ENCODE data around the gene ANKRD31.
"Not testable (repeated sequence)": the region's sequence is repeated elsewhere in the genome, so short reads cannot be mapped to it uniquely, and the experiment has no call there.

Gene ANKRD31

GRCh38 chr5:75156585-75156984, 80.1 kb downstream of the ANKRD31 start:
- Histone ChIP-seq H3K4me3 (ENCODE audit: extremely low read depth, insufficient read depth, low read length, poor library complexity, severe bottlenecking) (no peak overlapping the region), H3K4me1 (ENCODE audit: control insufficient read depth, insufficient read depth, low read length, poor library complexity, severe bottlenecking) (no peaks in the 10 kb centered on the region), H3K9me3 (ENCODE audit: control insufficient read depth, low read length) (peaks cover 5% of the 10 kb centered on the region), H3K36me3 (ENCODE audit: control insufficient read depth, insufficient read depth, low read length) (no peaks in the 10 kb centered on the region), H3K27ac (ENCODE audit: low read depth, low read length, severe bottlenecking) (no peak overlapping the region)

GRCh38 chr5:75152860-75153259, 83.8 kb downstream of the ANKRD31 start:
- no peak overlapping the region for H3K27ac ChIP-seq (ENCODE audit: low read depth, low read length, severe bottlenecking)
- no peaks in the 10 kb centered on the region for H3K4me1 ChIP-seq (ENCODE audit: control insufficient read depth, insufficient read depth, low read length, poor library complexity, severe bottlenecking)
- no peaks in the 10 kb centered on the region for H3K36me3 ChIP-seq (ENCODE audit: control insufficient read depth, insufficient read depth, low read length)
- no peak overlapping the region for H3K4me3 ChIP-seq (ENCODE audit: extremely low read depth, insufficient read depth, low read length, poor library complexity, severe bottlenecking)
- no peaks in the 10 kb centered on the region for H3K9me3 ChIP-seq (ENCODE audit: control insufficient read depth, low read length)

GRCh38 chr5:75148051-75148450, 88.6 kb downstream of the ANKRD31 start:
- Histone ChIP-seq H3K9me3 (ENCODE audit: control insufficient read depth, low read length) (no peaks in the 10 kb centered on the region), H3K4me1 (ENCODE audit: control insufficient read depth, insufficient read depth, low read length, poor library complexity, severe bottlenecking) (no peaks in the 10 kb centered on the region), H3K27ac (ENCODE audit: low read depth, low read length, severe bottlenecking) (no peak overlapping the region), H3K36me3 (ENCODE audit: control insufficient read depth, insufficient read depth, low read length) (no peaks in the 10 kb centered on the region), H3K4me3 (ENCODE audit: extremely low read depth, insufficient read depth, low read length, poor library complexity, severe bottlenecking) (no peak overlapping the region)
- 100% methylated on average over 1 of the region's 2 CpGs; no CpG with 5 or more reads in 1 of the 2 experiments for WGBS, 2 experiments (ENCODE audit: insufficient coverage in 2 of 2)

- H3K27ac ChIP-seq (ENCODE audit: low read depth, low read length, severe bottlenecking): no peak overlapping the region
- H3K4me3 ChIP-seq (ENCODE audit: extremely low read depth, insufficient read depth, low read length, poor library complexity, severe bottlenecking): no peak overlapping the region
- no peaks in the 10 kb centered on the region for H3K9me3 ChIP-seq (ENCODE audit: control insufficient read depth, low read length)
- no peaks in the 10 kb centered on the region for H3K36me3 ChIP-seq (ENCODE audit: control insufficient read depth, insufficient read depth, low read length)
- WGBS, 2 experiments (ENCODE audit: insufficient coverage in 2 of 2): 40% methylated on average over 1 of the region's 2 CpGs; no CpG with 5 or more reads in 1 of the 2 experiments
- no peaks in the 10 kb centered on the region for H3K4me1 ChIP-seq (ENCODE audit: control insufficient read depth, insufficient read depth, low read length, poor library complexity, severe bottlenecking)
Observed at GRCh38 chr5:75142566-75143136, 94.0 kb downstream of the ANKRD31 start.

- WGBS, 2 experiments (ENCODE audit: insufficient coverage in 2 of 2): 94 to 100% methylated on average over 3 of the region's 3 CpGs
- H3K27ac ChIP-seq (ENCODE audit: low read depth, low read length, severe bottlenecking): no peak overlapping the region
- no peaks in the 10 kb centered on the region for H3K4me1 ChIP-seq (ENCODE audit: control insufficient read depth, insufficient read depth, low read length, poor library complexity, severe bottlenecking)
- no peak overlapping the region for H3K4me3 ChIP-seq (ENCODE audit: extremely low read depth, insufficient read depth, low read length, poor library complexity, severe bottlenecking)
- H3K36me3 ChIP-seq (ENCODE audit: control insufficient read depth, insufficient read depth, low read length): no peaks in the 10 kb centered on the region
- H3K9me3 ChIP-seq (ENCODE audit: control insufficient read depth, low read length): no peaks in the 10 kb centered on the region
Observed at GRCh38 chr5:75140277-75140676, 96.4 kb downstream of the ANKRD31 start.

GRCh38 chr5:75138689-75139088, 98.0 kb downstream of the ANKRD31 start:
- H3K4me1 ChIP-seq (ENCODE audit: control insufficient read depth, insufficient read depth, low read length, poor library complexity, severe bottlenecking): no peaks in the 10 kb centered on the region
- H3K27ac ChIP-seq (ENCODE audit: low read depth, low read length, severe bottlenecking): no peak overlapping the region
- no peak overlapping the region for H3K4me3 ChIP-seq (ENCODE audit: extremely low read depth, insufficient read depth, low read length, poor library complexity, severe bottlenecking)
- H3K9me3 ChIP-seq (ENCODE audit: control insufficient read depth, low read length): no peaks in the 10 kb centered on the region
- H3K36me3 ChIP-seq (ENCODE audit: control insufficient read depth, insufficient read depth, low read length): no peaks in the 10 kb centered on the region

GRCh38 chr5:75130818-75131349, 105.8 kb downstream of the ANKRD31 start:
- Histone ChIP-seq H3K36me3 (ENCODE audit: control insufficient read depth, insufficient read depth, low read length) (no peaks in the 10 kb centered on the region), H3K4me1 (ENCODE audit: control insufficient read depth, insufficient read depth, low read length, poor library complexity, severe bottlenecking) (no peaks in the 10 kb centered on the region), H3K9me3 (ENCODE audit: control insufficient read depth, low read length) (peaks cover 11% of the 10 kb centered on the region), H3K4me3 (ENCODE audit: extremely low read depth, insufficient read depth, low read length, poor library complexity, severe bottlenecking) (no peak overlapping the region), H3K27ac (ENCODE audit: low read depth, low read length, severe bottlenecking) (no peak overlapping the region)
- WGBS, 2 experiments (ENCODE audit: insufficient coverage in 2 of 2): 81 to 95% methylated on average over 4 to 14 of the region's 21 CpGs

GRCh38 chr5:75116856-75117255, 119.8 kb downstream of the ANKRD31 start:
- Histone ChIP-seq H3K36me3 (ENCODE audit: control insufficient read depth, insufficient read depth, low read length) (no peaks in the 10 kb centered on the region), H3K4me1 (ENCODE audit: control insufficient read depth, insufficient read depth, low read length, poor library complexity, severe bottlenecking) (no peaks in the 10 kb centered on the region), H3K4me3 (ENCODE audit: extremely low read depth, insufficient read depth, low read length, poor library complexity, severe bottlenecking) (no peak overlapping the region), H3K9me3 (ENCODE audit: control insufficient read depth, low read length) (no peaks in the 10 kb centered on the region), H3K27ac (ENCODE audit: low read depth, low read length, severe bottlenecking) (no peak overlapping the region)

- not testable (repeated sequence) for H3K4me3 ChIP-seq (ENCODE audit: extremely low read depth, insufficient read depth, low read length, poor library complexity, severe bottlenecking); H3K4me1 ChIP-seq (ENCODE audit: control insufficient read depth, insufficient read depth, low read length, poor library complexity, severe bottlenecking); H3K27ac ChIP-seq (ENCODE audit: low read depth, low read length, severe bottlenecking); H3K36me3 ChIP-seq (ENCODE audit: control insufficient read depth, insufficient read depth, low read length); H3K9me3 ChIP-seq (ENCODE audit: control insufficient read depth, low read length)
- WGBS, 2 experiments (ENCODE audit: insufficient coverage in 2 of 2): no CpG with 5 or more reads among the region's 1 CpG
Observed at GRCh38 chr5:75114311-75114710, 122.4 kb downstream of the ANKRD31 start.

- no peaks in the 10 kb centered on the region for H3K9me3 ChIP-seq (ENCODE audit: control insufficient read depth, low read length)
- no CpG with 5 or more reads among the region's 4 CpGs for WGBS, 2 experiments (ENCODE audit: insufficient coverage in 2 of 2)
- H3K4me3 ChIP-seq (ENCODE audit: extremely low read depth, insufficient read depth, low read length, poor library complexity, severe bottlenecking): no peak overlapping the region
- no peak overlapping the region for H3K27ac ChIP-seq (ENCODE audit: low read depth, low read length, severe bottlenecking)
- H3K4me1 ChIP-seq (ENCODE audit: control insufficient read depth, insufficient read depth, low read length, poor library complexity, severe bottlenecking): no peaks in the 10 kb centered on the region
- H3K36me3 ChIP-seq (ENCODE audit: control insufficient read depth, insufficient read depth, low read length): no peaks in the 10 kb centered on the region
Observed at GRCh38 chr5:75113354-75114113, 123.1 kb downstream of the ANKRD31 start.

GRCh38 chr5:75108931-75109596, 127.6 kb downstream of the ANKRD31 start:
- H3K27ac ChIP-seq (ENCODE audit: low read depth, low read length, severe bottlenecking): no peak overlapping the region
- WGBS, 2 experiments (ENCODE audit: insufficient coverage in 2 of 2): no CpG with 5 or more reads among the region's 1 CpG
- H3K36me3 ChIP-seq (ENCODE audit: control insufficient read depth, insufficient read depth, low read length): no peaks in the 10 kb centered on the region
- H3K9me3 ChIP-seq (ENCODE audit: control insufficient read depth, low read length): no peaks in the 10 kb centered on the region
- no peak overlapping the region for H3K4me3 ChIP-seq (ENCODE audit: extremely low read depth, insufficient read depth, low read length, poor library complexity, severe bottlenecking)
- H3K4me1 ChIP-seq (ENCODE audit: control insufficient read depth, insufficient read depth, low read length, poor library complexity, severe bottlenecking): no peaks in the 10 kb centered on the region
